Activated naive CD4-positive, alpha-beta T cell treated with anti-CD3 and anti-CD28 coated beads, Interleukin-2, amount 50 U/mL, for 24 hours (primary cell): ENCODE measurements around the gene BACH2.

ENCODE experiments used
- H3K27ac Mint-ChIP-seq: one replicate; pipeline ENCODE4 v1.8.0; 2021; ENCODE audit warnings: mild to moderate bottlenecking, mixed read lengths
- H3K27me3 Mint-ChIP-seq: one replicate; pipeline ENCODE4 v1.8.0; 2021; ENCODE audit warnings: mixed read lengths
- H3K36me3 Mint-ChIP-seq: one replicate; pipeline ENCODE4 v1.8.0; 2021; ENCODE audit warnings: mixed read lengths
- H3K4me1 Mint-ChIP-seq: one replicate; pipeline ENCODE4 v1.8.0; 2021; ENCODE audit warnings: mixed read lengths
- H3K4me3 Mint-ChIP-seq: one replicate; pipeline ENCODE4 v1.8.0; 2021; ENCODE audit warnings: mild to moderate bottlenecking, mixed read lengths
- H3K9me3 Mint-ChIP-seq: one replicate; pipeline ENCODE4 v1.8.0; 2021; ENCODE audit warnings: mixed read lengths

Gene BACH2

GRCh38 chr6:90096818-90097217 lies 199.8 kb downstream of the BACH2 start:
- H3K27me3 Mint-ChIP-seq = no peaks in the 10 kb centered on the region
- no peaks in the 10 kb centered on the region for H3K9me3 Mint-ChIP-seq
- H3K27ac Mint-ChIP-seq = peak overlapping the region; percentile 93
- H3K4me1 Mint-ChIP-seq = peaks cover 95% of the 10 kb centered on the region
- H3K4me3 Mint-ChIP-seq = peak overlapping the region; percentile 62
- H3K36me3 Mint-ChIP-seq = peaks cover 10% of the 10 kb centered on the region

- H3K9me3 Mint-ChIP-seq = no peaks in the 10 kb centered on the region
- H3K36me3 Mint-ChIP-seq = peaks cover 8% of the 10 kb centered on the region
- peak overlapping the region; percentile 62 for H3K4me3 Mint-ChIP-seq
- H3K27me3 Mint-ChIP-seq = no peaks in the 10 kb centered on the region
- peak overlapping the region; percentile 93 for H3K27ac Mint-ChIP-seq
- peaks cover 95% of the 10 kb centered on the region for H3K4me1 Mint-ChIP-seq
Observed at GRCh38 chr6:90095788-90096187, 200.9 kb downstream of the BACH2 start.

GRCh38 chr6:90095145-90095544 lies 201.5 kb downstream of the BACH2 start:
- H3K4me3 Mint-ChIP-seq = peak overlapping the region; percentile 62
- H3K4me1 Mint-ChIP-seq = peaks cover 96% of the 10 kb centered on the region
- no peaks in the 10 kb centered on the region for H3K9me3 Mint-ChIP-seq
- peak overlapping the region; percentile 93 for H3K27ac Mint-ChIP-seq
- peaks cover 11% of the 10 kb centered on the region for H3K36me3 Mint-ChIP-seq
- H3K27me3 Mint-ChIP-seq = no peaks in the 10 kb centered on the region

GRCh38 chr6:90093558-90094073 lies 203.0 kb downstream of the BACH2 start:
- Mint-ChIP-seq H3K36me3 (peaks cover 10% of the 10 kb centered on the region), H3K4me1 (peaks cover 95% of the 10 kb centered on the region), H3K27ac (peak overlapping the region; percentile 67), H3K9me3 (no peaks in the 10 kb centered on the region), H3K4me3 (peak overlapping the region; percentile 23), H3K27me3 (no peaks in the 10 kb centered on the region)

GRCh38 chr6:90090866-90091265 lies 205.8 kb downstream of the BACH2 start:
- Mint-ChIP-seq H3K9me3 (no peaks in the 10 kb centered on the region), H3K4me1 (peaks cover 94% of the 10 kb centered on the region), H3K36me3 (peaks cover 22% of the 10 kb centered on the region), H3K27me3 (no peaks in the 10 kb centered on the region), H3K27ac (peak overlapping the region; percentile 94), H3K4me3 (no peak overlapping the region)

- peak overlapping the region; percentile 99 for H3K27ac Mint-ChIP-seq
- H3K36me3 Mint-ChIP-seq = peaks cover 27% of the 10 kb centered on the region
- no peaks in the 10 kb centered on the region for H3K27me3 Mint-ChIP-seq
- H3K9me3 Mint-ChIP-seq = no peaks in the 10 kb centered on the region
- H3K4me3 Mint-ChIP-seq = peak overlapping the region; percentile 51
- H3K4me1 Mint-ChIP-seq = peaks cover 94% of the 10 kb centered on the region
Observed at GRCh38 chr6:90088009-90088408, 208.6 kb downstream of the BACH2 start.

GRCh38 chr6:90087106-90087833 lies 209.4 kb downstream of the BACH2 start:
- Mint-ChIP-seq H3K4me1 (peaks cover 95% of the 10 kb centered on the region), H3K36me3 (peaks cover 27% of the 10 kb centered on the region)

GRCh38 chr6:90086517-90086916 lies 210.1 kb downstream of the BACH2 start:
- no peak overlapping the region for H3K4me3 Mint-ChIP-seq
- H3K27ac Mint-ChIP-seq = peak overlapping the region; percentile 99
- no peaks in the 10 kb centered on the region for H3K9me3 Mint-ChIP-seq
- peaks cover 29% of the 10 kb centered on the region for H3K36me3 Mint-ChIP-seq
- no peaks in the 10 kb centered on the region for H3K27me3 Mint-ChIP-seq
- peaks cover 97% of the 10 kb centered on the region for H3K4me1 Mint-ChIP-seq

More at GRCh38 chr6:90087106-90087833, 209.4 kb downstream of the BACH2 start:
- peak overlapping the region; percentile 46 for H3K4me3 Mint-ChIP-seq
- no peaks in the 10 kb centered on the region for H3K27me3 Mint-ChIP-seq
- H3K9me3 Mint-ChIP-seq = no peaks in the 10 kb centered on the region
- H3K27ac Mint-ChIP-seq = peak overlapping the region; percentile 99

GRCh38 chr6:90083891-90084290 lies 212.8 kb downstream of the BACH2 start:
- Mint-ChIP-seq H3K4me1 (peaks cover 84% of the 10 kb centered on the region), H3K9me3 (no peaks in the 10 kb centered on the region), H3K27me3 (no peaks in the 10 kb centered on the region), H3K4me3 (peak overlapping the region; percentile 85), H3K36me3 (peaks cover 35% of the 10 kb centered on the region), H3K27ac (peak overlapping the region; percentile 97)

GRCh38 chr6:90082847-90083246 lies 213.8 kb downstream of the BACH2 start:
- Mint-ChIP-seq H3K36me3 (peaks cover 41% of the 10 kb centered on the region), H3K4me1 (peaks cover 74% of the 10 kb centered on the region), H3K27me3 (no peaks in the 10 kb centered on the region), H3K4me3 (peak overlapping the region; percentile 70), H3K9me3 (no peaks in the 10 kb centered on the region), H3K27ac (peak overlapping the region; percentile 89)

- H3K9me3 Mint-ChIP-seq = no peaks in the 10 kb centered on the region
- peaks cover 71% of the 10 kb centered on the region for H3K4me1 Mint-ChIP-seq
- H3K27ac Mint-ChIP-seq = peak overlapping the region; percentile 98
- peaks cover 47% of the 10 kb centered on the region for H3K36me3 Mint-ChIP-seq
- peak overlapping the region; percentile 92 for H3K4me3 Mint-ChIP-seq
- H3K27me3 Mint-ChIP-seq = no peaks in the 10 kb centered on the region
Observed at GRCh38 chr6:90080876-90081481, 215.7 kb downstream of the BACH2 start.

GRCh38 chr6:90079560-90080490 lies 216.8 kb downstream of the BACH2 start:
- Mint-ChIP-seq H3K36me3 (peaks cover 51% of the 10 kb centered on the region), H3K9me3 (no peaks in the 10 kb centered on the region), H3K4me3 (peak overlapping the region; percentile 92), H3K27ac (peak overlapping the region; percentile 98), H3K27me3 (no peaks in the 10 kb centered on the region), H3K4me1 (peaks cover 67% of the 10 kb centered on the region)

- Mint-ChIP-seq H3K9me3 (no peaks in the 10 kb centered on the region), H3K4me1 (peaks cover 67% of the 10 kb centered on the region), H3K4me3 (peak overlapping the region; percentile 92), H3K27ac (peak overlapping the region; percentile 98), H3K27me3 (no peaks in the 10 kb centered on the region), H3K36me3 (peaks cover 58% of the 10 kb centered on the region)
Observed at GRCh38 chr6:90078513-90079289, 217.9 kb downstream of the BACH2 start.

GRCh38 chr6:90076511-90077415 lies 219.9 kb downstream of the BACH2 start:
- Mint-ChIP-seq H3K4me3 (peak overlapping the region; percentile 92), H3K27me3 (no peaks in the 10 kb centered on the region), H3K36me3 (peaks cover 69% of the 10 kb centered on the region), H3K9me3 (no peaks in the 10 kb centered on the region), H3K27ac (peak overlapping the region; percentile 98), H3K4me1 (peaks cover 67% of the 10 kb centered on the region)
